GM20000 (cell line): Measurements from ENCODE around the gene CACNA1D.

ENCODE experiments used
- DNase-seq: peaks from one replicate; pipeline ENCODE4 v3.0.0; 2012; ENCODE audit warnings: low spot score
- CTCF ChIP-seq: IDR thresholded peaks from 2 replicates; pipeline ENCODE4 v1.5.1; 2012; ENCODE audit warnings: mild to moderate bottlenecking, control low read depth; ENCODE audit errors: extremely low read depth, missing control alignments

The CACNA1D gene

GRCh38 chr3:53849916-53850315 lies 355.5 kb downstream of the CACNA1D start:
- DNase-seq = no peak
- no peak for TF ChIP-seq CTCF

- no peak for DNase-seq
- TF ChIP-seq CTCF = no peak
Observed at GRCh38 chr3:53850895-53851294, 356.5 kb downstream of the CACNA1D start.

GRCh38 chr3:53856964-53857363 lies 362.6 kb downstream of the CACNA1D start:
- DNase-seq = no peak
- TF ChIP-seq CTCF = no peak

GRCh38 chr3:53858096-53858741 lies 363.8 kb downstream of the CACNA1D start:
- no peak for TF ChIP-seq CTCF
- no peak for DNase-seq

- DNase-seq = no peak
- TF ChIP-seq CTCF = no peak
Observed at GRCh38 chr3:53859178-53859577, 364.8 kb downstream of the CACNA1D start.

GRCh38 chr3:53860196-53860595 lies 365.8 kb downstream of the CACNA1D start:
- no peak for DNase-seq
- no peak for TF ChIP-seq CTCF

GRCh38 chr3:53862241-53862640 lies 367.8 kb downstream of the CACNA1D start:
- no peak for TF ChIP-seq CTCF
- DNase-seq = no peak
